ENCODE data around the gene LRRFIP2.

LRRFIP2 gene

GRCh38 chr3:37115446-37115845 is 58.9 kb downstream of the LRRFIP2 start:
- no peak for DNase-seq (ENCODE audit: low read depth)

DNA sequence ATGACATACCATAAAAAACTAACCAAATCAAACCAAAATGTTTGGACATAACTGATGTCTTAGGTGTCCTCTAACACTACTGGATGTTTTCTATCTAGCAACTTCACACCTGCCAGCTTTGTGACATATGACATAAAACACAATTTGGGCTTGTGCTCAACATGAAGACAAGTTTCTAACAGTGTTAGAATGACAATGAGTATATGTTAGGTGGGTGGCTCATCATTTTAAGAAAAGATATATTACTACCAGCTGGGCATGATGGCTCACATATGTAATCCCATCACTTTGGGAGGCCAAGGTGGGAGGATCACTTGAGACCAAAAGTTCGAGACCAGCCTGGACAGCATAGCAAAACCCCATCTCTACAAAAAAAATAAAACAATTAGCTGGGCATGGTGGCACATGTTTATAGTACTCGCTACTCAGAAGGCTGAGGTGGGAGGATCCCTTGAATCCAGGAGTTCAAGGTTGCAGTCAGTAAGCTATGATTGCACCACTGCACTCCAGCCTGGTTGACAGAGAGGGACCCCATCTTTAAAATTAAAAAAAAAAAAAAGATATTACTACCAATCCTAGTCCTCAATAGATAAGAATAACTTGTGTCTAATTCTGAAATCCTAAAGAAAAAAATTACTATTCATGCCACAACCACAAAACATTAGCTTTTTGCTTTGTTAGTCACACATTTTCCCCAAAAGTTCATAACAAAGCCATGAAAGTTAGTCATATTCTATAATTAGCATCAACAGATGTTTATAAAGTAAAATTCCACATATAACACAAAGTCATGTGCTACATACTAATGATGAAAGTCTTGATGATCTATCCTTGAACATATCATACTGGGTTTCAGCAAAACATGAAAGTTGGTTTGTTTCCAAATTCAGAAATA is 59.9 kb downstream of the LRRFIP2 start:
- no peak for DNase-seq (ENCODE audit: low read depth)

DNA sequence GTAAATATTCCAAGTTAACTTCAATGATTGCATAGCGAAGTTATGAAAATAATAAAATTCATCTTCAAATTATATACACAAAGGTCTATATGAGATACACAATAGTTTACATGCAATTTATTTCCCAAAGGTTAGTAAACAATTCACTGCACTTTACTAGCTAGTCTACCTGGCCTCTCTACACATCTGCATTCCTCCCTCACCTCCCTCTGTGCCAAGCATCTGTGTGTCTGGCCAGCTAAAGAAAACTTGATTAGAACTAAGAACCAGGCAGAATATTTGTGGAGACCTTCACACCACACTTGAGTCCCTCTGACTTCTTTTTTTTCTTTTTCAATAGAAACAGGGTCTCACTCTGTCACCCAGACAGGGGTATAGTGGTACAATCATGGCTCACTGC is 61.4 kb downstream of the LRRFIP2 start:
- DNase-seq (ENCODE audit: low read depth), result no peak

DNA sequence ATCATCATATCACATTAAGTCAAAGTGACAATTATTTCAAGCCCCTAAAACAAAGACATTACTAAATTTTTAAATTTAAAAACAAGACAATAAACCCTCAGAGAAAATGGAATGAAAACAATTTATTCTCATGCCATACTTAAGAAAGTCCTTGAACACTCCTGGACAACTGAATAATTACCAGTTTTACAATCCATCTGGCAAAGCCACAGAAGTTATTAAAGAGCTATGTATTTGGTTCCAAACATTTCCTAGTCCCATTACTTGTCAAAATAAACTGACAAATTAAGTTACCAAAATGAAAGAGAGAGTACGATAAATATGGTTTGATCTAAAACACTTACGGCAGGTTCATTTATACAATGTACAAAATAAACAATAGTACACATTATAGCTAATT is 63.2 kb downstream of the LRRFIP2 start:
- DNase-seq (ENCODE audit: low read depth), result no peak

DNA sequence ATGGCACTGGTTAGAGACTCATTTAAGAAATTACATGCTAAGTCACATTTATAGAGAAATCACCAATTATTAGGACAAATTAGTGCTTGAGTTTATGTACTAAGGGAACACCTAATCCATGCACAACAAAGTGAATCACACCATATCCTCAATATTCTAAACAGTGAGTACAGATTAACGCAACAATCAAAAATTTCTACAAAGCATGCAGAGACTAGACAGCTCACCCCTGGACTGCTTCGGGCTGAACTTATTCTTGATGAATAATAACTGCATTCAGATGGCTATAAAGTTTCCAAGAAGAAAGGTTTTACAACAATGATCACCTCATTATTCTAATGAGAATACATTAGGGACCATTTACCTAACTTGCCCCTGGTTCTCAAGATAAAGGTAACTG is 66.5 kb downstream of the LRRFIP2 start:
- DNase-seq (ENCODE audit: low read depth), result no peak

GRCh38 chr3:37103103-37103808 is 71.1 kb downstream of the LRRFIP2 start:
- DNase-seq (ENCODE audit: low read depth), result no peak

- no peak for DNase-seq (ENCODE audit: low read depth)
Observed at GRCh38 chr3:37100411-37100810, 74.0 kb downstream of the LRRFIP2 start.

- no peak for DNase-seq (ENCODE audit: low read depth)
Observed at GRCh38 chr3:37099469-37099868, 74.9 kb downstream of the LRRFIP2 start.

DNA sequence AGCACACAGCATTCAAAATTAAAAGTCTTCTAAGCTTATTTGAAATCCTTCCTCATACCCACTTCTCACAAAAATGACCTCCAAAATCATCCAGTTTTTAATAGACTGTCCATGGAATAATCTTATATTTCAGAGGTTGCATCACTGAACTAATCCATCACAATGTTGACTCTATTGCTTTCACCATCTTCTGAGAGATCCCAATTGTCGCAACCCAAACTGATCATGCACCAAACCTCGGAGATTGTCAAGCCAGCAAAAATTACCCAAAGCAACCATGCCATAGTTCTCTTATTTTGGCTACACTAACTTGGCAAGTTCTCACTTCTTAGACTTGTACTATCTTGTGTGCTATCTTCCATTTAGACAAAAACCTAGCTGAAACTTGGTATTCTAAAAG is 75.5 kb downstream of the LRRFIP2 start:
- DNase-seq (ENCODE audit: low read depth), result no peak

- DNase-seq (ENCODE audit: low read depth), result no peak
Observed at GRCh38 chr3:37097776-37098175, 76.6 kb downstream of the LRRFIP2 start.

DNA sequence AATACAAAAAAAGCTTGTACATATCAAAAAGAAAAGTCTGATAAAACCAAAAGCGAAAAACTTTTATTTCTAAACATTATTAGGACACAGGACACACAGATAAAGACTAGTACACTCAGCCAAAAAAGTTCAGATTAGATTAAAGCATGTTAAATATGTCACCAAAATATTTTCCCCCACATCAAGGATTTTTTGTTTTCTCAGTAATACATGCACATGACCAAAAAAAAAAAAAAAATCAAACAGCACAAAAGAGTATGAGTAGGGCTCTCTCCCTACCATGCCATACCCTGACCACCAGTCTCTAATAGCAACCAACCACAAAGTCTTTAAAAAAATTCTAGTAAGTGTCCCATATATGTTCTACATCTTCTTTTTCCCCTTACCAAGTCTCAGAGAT is 77.4 kb downstream of the LRRFIP2 start:
- no peak for DNase-seq (ENCODE audit: low read depth)

DNA sequence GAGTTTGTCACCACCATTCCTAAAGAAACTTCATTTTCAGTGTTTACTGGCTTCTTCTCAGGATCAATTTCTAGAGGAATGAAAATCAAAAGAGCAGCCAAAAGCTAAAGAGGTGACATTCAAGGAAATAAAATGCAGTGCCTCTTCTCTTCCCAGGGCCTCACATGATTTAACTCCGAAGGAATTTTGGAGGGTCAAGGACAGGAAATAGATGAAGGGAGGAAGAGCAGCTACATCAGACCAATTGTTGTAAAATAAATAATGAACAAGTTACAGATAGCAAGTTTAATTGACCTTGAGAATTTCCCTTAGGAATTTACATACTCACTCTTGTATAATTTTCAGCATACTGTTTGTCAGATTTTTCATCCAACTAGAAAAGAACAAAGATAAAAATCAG is 78.1 kb downstream of the LRRFIP2 start:
- DNase-seq (ENCODE audit: low read depth), result no peak

- no peak for DNase-seq (ENCODE audit: low read depth)
Observed at GRCh38 chr3:37094636-37095035, 79.7 kb downstream of the LRRFIP2 start.

DNA sequence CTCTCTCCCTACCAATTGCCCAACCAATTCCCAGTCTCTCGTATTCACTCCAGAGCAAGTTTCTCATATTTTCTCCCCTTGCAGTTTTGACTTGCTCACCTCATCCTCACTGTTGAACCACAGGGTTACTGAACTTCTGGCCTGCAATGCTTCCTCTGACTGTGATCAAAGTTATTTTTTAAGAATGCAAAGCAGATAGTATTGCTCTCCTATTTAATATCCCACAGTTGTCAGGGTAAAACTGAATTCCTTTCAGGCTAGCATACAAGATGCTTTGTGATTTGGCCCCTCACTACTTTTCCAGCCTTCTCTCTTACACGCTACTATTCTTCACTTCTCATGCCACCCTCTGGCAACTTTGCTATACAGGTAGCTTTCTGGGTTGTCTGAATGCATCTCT is 80.9 kb downstream of the LRRFIP2 start:
- no peak for DNase-seq (ENCODE audit: low read depth)

DNA sequence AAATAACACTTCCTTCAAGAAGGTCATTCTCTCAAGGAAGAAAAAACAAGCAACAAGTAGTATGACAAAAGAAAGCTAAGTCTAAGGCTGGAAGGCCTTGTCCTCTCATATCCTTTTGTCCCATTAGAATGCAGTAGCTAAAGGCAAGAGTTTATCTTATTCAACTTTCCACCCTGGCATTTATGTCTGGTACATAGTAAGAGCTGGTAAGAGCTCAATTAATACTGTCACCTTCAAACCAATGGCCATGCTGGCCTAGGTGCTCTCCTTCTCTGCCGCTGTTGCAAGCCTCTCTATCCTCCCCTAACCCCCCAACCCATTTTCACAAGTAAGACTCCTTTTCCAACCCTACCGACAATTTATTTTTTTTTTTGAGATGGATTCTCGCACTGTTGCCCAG is 81.9 kb downstream of the LRRFIP2 start:
- no peak for DNase-seq (ENCODE audit: low read depth)

DNA sequence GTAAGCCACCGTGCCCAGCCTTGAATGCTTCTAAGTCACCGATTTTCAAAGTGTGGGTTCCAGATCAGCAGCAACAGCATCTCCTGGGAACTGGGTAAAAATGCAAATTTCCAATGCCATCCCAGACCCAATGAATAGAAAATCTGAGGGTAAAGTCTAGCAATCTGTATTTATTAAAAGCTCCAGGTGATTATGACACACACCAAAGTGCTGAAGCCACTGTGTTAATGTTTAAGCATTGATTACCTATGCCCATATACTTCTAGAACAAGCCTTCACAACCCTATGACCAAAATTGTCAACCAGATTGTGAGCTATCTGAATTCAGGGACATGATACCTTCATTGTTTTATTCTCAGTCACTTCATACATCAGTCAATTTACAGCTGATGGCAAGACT is 86.5 kb downstream of the LRRFIP2 start:
- DNase-seq (ENCODE audit: low read depth), result no peak

DNA sequence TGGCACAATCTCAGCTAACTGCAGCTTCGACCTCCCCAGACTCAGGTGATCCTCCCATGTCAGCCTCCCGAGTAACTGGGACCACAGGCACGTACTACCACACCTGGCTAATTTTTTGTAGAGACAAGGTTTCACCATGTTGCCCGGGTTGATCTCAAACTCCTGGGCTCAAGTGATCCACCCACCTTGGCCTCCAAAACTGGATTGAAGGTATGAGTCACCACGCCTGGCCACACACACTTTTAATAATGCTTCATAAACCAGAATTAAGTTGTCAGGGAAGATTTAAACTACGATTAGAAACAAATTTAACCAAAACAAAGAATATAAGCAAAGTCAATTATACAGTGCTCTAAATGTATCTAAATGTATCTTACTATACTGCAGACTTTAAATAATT is 87.5 kb downstream of the LRRFIP2 start:
- no peak for DNase-seq (ENCODE audit: low read depth)

DNA sequence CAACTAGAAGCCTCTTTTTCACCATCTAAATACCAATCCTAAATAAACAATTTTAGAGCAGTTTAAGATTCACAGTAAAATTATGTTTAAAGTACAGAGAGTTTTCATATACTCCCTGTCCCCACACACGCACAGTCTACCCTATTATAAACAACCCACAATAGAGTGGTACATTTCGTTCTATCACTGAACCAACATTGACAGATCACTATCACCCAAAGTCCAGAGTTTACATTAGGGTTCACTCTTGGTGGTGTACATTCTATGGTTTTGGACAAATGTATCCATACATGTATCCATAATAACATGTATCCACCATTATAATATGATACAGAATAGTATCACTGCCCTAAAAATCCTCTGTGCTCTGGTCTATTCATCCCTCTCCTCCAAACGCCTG is 92.1 kb downstream of the LRRFIP2 start:
- DNase-seq (ENCODE audit: low read depth), result no peak

GRCh38 chr3:37075955-37076354 is 98.4 kb downstream of the LRRFIP2 start:
- DNase-seq (ENCODE audit: low read depth), result no peak

DNA sequence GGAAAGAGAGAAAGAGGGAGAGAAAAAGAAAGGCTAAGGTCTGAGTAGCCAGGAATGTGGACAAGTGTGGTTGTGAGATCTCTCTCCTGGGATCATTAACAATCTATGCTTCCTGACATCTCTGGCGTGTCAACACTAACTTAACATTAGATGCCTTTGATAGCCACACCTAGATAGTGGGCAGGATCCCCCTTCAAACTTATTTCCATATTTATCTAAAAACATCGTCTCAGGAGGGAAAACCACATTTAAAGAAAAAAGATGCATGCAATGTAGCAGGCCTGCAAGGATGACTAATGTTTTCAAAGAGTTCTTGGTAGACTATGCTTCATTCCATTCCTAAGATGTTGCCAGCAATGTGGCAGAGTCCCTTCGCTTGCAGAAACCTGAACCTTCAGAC is 100.2 kb downstream of the LRRFIP2 start:
- no peak for DNase-seq (ENCODE audit: low read depth)

DNA sequence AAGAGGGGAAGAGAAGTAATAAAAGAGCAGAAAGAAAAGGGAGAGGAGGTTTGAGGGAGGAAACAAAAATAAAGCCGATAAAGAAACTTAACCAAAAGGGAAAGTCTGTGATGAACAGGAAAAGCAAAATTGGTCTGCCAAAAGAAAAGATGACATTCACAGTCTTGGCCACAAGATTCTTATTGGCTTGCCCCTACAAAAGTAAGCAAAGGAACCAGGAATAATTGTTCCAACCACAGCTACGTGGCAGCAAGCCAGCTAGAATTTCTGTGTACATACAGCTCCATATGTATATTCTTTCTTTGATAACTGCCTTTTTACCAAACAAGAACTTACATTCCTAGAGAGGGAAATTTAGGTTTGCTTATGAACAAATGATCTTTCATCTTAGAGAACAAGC is 101.5 kb downstream of the LRRFIP2 start:
- DNase-seq (ENCODE audit: low read depth), result no peak

GRCh38 chr3:37071921-37072320 is 102.5 kb downstream of the LRRFIP2 start:
- no peak for DNase-seq (ENCODE audit: low read depth)

GRCh38 chr3:37068031-37068430 is 106.4 kb downstream of the LRRFIP2 start:
- DNase-seq (ENCODE audit: low read depth), result no peak

DNA sequence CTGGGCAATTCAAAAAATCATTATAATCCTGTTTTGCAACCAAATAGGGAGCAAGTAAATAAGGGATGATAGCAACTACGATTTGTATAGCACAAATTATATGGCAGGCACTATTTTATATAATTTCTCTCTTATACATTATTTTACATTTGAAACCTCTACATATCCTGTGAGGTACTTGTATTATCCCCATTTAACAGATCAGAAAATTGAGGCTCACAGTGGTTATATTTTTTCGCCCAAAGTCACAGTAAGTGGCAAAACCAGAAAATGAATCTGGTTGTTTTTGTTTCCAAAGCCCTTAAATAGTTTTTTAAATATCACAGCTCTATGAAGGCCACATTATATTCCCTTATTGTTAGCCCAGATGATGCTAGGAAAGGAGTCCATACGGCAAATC is 106.8 kb downstream of the LRRFIP2 start:
- DNase-seq (ENCODE audit: low read depth), result no peak

Data from stimulated activated CD8-positive, alpha-beta memory T cell treated with anti-CD3 and anti-CD28 coated beads, Interleukin-12 subunit alpha, Interleukin-12 subunit beta, amount 100 ng/mL, for 1 hour (primary cell).